Uterus (tissue), 2 donors: ENCODE results near the gene GRXCR2.

Experiments
- CTCF ChIP-seq, 4 experiments: fragments of 200-600 bp in 2 of 4; fragments of 450-650 bp in 2 of 4; sonication (generic) in 2 of 4; IDR thresholded peaks; one replicate each; pipeline ENCODE4 v1.5.1; 2016 to 2019; ENCODE audit warnings: antibody characterized with exemption in 4 of 4, mild to moderate bottlenecking in 2 of 4, moderate library complexity in 1 of 4
- POLR2A ChIP-seq, 2 donors: fragments of 450-650 bp; IDR thresholded peaks; one replicate each; pipeline ENCODE4 v1.6.1; 2016; ENCODE audit warnings: antibody characterized with exemption in 2 of 2, mild to moderate bottlenecking in 1 of 2, moderate library complexity in 1 of 2

- TF ChIP-seq CTCF (IDR thresholded peaks at IDR 0.05): no peak
- TF ChIP-seq POLR2A (IDR thresholded peaks at IDR 0.05): no peak
Observed at GRCh38 chr5:145920542-145921210, 47.9 kb upstream of the GRXCR2 start.
